AML-193 (cell line): ENCODE results near the gene CCR1.

Experiments
- DNase-seq, 2 experiments: peaks; one replicate each; lab custom pipeline; 2025; lab: John Stamatoyannopoulos, UW

CCR1 gene

DNA sequence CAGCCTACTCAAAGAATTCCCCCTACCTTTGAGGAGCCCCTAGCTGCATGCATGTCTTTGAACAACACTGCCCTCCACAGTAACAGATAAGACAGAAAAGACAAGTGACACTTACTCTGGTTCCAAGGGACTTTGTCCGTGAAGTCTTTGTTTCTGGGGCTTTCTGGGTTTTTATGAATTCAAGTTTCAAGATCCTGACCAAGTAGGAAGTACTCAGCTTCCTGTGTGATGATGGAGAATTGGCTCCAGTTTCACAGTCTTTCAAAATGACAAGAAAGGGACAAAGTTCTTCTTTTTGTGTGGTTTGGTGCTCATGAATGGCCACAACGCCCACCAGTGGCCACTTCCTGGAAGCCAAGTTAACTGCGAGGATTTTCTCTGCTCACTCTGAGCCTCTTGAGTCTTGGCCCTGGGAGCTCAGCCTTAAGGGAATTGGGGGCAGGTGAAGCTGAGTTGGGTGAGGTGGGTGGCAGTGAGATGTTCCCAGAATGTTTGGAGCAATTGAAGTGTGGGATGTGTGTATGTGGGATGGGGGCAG, at the start of gene CCR1:
TSS of gene CCR1 (minus strand) at position 147 of the 538 bp plus-strand sequence. CDS start 4,000 bp downstream, outside the sequence.
- DNase-seq: peak; percentile 96

GRCh38 chr3:46252980-46253379, 44.9 kb upstream of the CCR1 start:
- DNase-seq: no peak

DNA sequence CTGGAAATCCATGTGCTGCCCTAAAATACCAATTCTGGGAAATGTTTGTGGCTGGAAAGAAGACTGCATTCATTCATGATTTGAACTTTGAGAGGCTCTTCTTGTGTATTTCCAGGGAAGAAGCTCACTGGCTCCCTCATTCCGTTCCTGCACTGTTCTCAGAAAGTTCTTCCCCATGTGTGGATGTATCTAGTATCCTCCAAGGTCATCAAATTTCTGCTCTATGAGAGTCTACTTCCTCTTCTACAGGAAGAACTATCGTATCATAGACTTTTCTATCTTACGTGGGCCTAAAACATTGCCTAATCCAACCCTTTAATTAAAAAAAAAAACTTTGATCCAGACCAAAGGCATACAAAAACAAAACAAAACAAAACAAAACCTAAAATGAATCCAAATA, 37.0 kb upstream of the CCR1 start:
- no peak for DNase-seq

- DNase-seq: no peak
Measured at GRCh38 chr3:46243560-46243959, 35.4 kb upstream of the CCR1 start.

DNA sequence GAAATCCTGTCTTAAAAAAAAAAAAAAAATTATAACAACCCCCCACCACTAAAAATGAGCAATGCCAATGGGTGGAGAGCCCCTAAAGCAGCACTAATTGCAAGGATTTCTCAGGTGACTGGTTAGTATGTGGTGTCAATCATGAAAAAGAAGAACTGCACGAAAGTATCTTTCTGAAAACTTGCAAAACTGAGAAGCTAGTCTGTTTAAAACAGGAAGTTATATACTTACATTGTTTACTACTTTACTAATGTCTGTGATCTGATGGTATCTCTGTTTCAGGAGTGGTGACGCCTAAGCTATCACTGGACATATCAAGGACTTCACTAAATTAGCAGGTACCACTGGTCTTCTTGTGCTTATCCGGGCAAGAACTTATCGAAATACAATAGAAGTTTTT, 34.0 kb upstream of the CCR1 start, which contains the start of gene CCR3:
TSS of gene CCR3 (plus strand) at position 341 of the 400 bp plus-strand sequence. CDS start 22,699 bp downstream, outside the sequence.
- DNase-seq: peak; percentile 60 to 69

GRCh38 chr3:46239952-46240351, 31.8 kb upstream of the CCR1 start:
- DNase-seq: no peak

GRCh38 chr3:46239301-46239938, 31.3 kb upstream of the CCR1 start:
- no peak for DNase-seq

DNA sequence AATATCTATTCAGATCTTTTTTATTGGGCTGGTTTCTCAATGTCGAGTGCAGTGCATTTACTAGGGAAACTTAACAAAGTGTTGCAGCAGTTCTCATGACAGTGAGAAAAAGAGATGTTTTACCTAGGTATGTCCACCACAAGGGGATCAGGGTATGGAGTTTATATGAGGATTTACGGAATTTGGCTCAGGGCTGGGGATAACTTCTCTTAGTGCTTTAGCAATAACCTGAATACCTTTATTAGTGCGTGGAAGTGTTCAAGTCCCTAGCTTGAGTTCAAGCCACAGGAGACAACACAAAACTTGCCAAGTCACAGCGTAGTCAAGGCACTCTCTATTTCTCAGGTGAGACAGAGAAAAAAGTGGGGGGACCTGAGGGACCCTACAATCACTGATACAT, 30.3 kb upstream of the CCR1 start:
- DNase-seq: no peak

DNA sequence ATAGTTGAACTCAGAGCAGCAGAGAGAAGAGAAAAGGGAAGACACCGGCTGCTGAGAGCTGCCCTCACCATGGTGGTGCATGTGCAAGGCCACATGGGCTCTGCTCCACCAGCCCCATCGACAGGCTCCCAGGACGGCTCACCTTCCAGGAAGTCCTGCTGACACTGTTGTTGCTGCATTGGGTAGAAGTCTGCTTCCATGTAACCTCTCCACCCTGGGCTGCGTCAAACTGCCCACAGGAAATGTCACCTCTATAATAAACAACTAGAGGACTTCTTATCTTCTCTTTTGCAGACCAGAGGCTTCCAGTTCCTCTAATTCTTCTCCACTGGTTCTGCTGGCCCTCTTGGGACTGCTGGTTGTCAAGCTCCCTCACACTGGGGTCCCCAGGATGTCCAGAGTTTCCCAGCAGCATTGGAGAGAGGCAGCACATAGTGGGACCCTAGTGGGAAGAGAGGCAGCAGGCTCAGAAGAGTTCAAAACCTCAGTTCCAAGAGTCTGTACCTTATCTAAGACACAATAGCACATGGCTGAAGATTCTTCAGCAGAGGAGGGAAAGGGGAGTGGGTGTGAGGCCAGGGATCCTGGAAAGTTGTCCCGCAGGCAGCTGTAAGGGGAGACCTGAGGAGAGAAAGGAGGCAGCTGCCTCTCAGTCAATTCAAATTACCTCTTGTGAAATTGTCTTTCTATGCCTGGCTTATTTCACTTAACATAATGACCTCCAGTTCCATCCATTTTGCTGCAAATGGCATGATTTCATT, 28.4 kb upstream of the CCR1 start:
- no peak for DNase-seq

GRCh38 chr3:46235425-46235824, 27.3 kb upstream of the CCR1 start:
- no peak for DNase-seq

DNA sequence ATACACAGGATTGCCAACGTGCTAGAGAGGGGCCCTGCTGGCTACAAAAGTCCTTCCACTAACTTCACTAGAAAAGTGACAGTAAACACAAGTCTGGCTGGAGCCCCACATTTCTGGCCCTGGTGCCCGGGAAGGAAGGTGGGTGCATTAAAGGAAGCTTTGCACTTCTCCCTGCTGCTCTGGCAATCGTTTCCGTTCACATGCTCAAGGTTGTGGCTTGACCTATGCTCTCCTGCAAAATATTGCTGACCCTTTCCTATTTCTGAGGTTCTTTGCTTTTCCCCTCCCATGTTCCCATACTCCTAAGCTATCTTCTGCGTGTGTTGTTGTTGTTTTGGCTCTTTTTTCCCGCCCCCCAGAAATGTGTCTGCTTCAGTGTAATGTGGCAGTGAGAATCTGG, 25.1 kb upstream of the CCR1 start:
- no peak for DNase-seq

DNA sequence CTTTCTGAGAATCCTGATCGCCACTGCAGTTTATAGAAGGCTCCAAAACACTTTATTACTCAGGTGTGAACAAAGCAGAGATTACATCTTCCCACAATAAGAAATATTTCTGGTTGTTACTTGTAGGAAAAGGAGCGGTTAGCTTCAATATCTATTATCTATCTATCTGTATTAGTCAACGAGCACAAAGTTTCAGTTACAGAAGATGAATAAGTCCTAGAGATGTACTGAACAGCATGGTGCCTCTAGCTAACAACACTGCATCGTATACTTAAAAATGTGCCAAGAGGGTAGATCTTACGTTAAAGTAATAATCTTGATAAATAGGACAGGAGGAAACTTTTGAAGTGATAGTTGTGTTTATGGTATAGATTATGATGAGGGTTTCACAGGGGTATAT, 23.2 kb upstream of the CCR1 start:
- no peak for DNase-seq

DNA sequence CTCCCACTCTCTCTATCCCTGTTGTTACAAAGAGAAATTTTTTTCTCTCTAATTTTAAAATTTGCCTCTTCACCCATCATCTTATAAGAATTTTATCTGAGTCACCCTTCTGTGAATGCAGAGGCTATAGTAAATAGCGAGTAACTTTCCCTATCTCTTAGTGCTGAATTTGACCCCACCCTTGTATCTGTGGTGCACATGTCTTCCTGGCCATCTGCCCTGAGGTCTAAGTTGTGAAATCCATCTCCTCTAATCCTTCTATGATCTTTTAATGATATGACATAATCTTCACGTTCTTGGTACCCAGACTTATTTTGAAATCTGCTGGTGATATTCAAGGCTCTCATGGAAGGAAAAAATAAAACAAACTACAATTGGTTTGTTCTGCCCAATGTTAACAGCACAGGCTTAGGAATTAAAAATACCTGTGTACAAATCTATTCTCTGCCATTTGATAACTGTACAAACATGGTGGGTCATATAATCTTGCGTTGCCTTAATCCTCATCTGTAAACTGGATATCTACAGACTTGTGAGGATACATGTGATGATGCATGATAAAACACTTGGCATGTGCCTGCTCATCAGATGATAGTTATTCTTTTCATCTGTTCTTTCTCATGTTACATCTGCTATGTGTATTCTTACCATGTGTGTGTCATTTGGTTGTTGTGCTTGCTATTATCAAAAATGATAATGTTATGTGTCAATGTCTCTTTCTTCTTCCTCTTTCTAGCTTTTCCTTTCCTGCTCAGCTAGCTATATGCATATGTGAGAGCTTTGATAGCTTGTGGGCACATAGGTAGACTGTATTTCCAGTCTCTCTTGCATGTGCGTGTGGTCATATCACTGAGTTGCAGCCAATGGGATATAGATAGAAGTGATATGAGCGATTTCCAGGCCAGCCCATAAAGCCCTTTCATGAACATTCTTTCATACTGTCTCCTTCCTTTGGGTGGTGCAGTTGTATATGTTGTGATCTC, 20.4 kb upstream of the CCR1 start:
- peak; percentile 99 for DNase-seq

DNA sequence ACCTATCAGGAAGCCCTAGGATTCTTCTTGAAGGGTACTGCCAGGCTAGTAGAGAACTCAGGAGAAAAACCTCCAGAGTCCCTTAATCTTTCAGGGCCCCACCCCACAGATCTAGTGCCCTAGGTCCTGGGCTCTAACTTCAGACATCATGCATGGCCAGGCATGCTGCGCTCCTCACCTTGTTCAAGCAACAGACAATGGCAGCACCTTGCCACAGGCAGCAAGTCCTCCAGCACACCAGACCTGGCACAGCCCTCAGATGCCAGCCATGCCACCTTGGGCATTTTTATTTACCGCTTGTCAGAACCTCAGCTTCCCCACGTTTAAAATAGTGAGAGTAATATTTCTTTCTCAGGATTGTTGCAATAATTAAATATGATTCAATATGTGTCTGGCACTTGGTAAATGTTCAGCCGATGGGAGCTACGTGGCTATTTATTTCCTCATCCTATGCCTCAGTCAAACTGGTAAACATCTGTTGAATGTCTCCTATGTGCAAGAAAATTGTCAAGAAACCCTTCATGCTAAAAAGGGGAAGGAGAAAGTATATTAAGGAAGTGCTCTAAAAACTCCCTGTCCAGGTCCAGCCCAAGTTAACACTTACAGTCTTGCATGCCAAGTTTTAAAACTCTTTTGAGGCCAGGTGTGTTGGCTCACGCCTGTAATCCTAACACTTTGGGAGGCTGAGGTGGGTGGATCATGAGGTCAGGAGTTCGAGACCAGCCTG, 14.5 kb upstream of the CCR1 start:
- DNase-seq: peak; percentile 98 to 99

GRCh38 chr3:46221938-46222337, 13.8 kb upstream of the CCR1 start:
- DNase-seq: no peak

DNA sequence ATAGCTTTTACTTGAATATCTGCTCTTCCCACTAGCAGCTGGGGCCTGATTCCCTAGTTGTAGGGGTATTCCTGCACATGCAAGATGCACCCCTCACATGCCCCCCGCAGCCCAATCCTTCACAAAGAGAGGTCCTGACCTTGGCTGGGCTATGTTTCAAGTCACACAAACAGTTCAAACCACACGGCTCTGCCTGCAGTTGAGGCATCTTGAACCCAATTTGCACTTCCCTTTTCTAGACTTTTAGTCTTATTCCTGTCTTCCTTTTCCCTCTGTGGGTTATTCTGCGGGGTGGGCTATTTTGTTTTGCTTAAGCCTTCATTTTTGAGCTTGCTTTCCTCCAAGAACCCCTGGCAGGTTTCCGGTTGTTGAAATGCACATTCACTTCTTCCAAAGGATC, 13.3 kb upstream of the CCR1 start:
- DNase-seq: peak; percentile 65 to 72

DNA sequence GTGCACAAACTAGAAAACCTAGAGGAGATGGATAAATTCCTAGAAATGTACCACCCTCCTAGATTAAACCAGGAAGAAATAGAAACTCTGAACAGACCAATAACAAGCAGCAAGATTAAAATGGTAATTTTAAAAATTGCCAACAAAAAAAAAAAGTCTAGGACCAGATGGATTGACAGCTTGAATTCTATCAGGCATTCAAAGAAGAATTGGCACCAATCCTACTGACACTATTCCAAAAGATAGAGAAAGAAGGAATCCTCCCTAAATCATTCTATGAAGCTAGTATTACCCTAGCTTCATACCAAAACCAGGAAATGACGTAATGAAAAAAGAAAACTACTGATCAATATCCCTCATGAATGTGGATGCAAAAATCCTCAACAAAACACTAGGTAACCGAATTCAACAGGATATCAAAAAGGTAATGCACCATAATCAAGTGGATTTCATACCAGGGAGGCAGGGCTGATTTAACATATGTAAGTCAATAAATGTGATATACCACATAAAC, 10.1 kb upstream of the CCR1 start:
- DNase-seq: no peak

DNA sequence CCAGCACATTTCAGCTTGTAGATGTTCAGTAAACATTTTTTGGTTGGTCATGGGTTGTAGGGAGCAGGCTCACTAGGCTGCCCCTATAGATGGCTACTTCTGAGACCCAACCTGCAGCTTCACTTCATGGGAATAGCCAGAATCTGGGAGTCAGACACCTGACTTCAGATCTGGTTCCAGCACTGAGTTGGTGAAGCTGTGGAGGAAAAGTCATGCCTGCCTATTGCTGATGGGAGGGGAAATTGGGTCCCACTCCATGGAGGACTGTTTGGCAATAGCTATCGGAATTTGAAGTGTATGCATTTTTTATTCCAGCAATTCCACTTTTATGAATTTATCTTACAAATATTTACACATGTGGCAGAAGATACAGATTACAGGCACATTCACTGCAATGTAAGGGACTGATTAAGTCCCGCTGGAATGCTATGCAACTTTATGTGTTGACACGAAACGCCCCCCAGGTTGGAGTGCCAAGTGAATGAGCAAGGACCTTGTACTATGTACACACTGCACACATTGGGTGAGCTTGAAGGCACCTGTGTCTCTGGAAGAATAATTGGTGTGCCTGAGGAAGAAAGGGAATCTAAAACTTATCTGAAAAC, 7.8 kb upstream of the CCR1 start:
- no peak for DNase-seq

- peak; percentile 33 to 58 for DNase-seq
Measured at GRCh38 chr3:46214751-46215352, 6.7 kb upstream of the CCR1 start.

DNA sequence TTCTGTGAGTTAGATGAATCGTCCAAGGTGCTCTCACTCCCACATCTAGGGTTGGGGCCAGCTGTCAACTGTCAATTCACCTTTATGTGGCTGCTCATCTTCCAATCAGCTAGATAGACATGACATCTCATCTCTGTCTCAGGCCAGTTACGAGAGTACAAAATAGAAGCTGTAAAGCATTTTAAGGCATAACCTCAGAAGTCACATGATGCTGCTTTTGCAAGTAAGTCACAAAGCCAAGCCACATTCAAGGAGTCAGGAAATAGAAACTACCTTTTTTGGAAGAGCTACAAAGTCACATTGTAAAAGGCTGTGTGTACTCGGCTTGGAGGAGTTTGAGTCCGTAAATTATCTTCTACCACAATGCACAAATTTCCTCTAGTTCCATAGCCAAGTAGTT, 5.1 kb upstream of the CCR1 start:
- DNase-seq: peak; percentile 72 to 74
